ENCODE data around the gene RBM47. TPM values are rescaled to one million over a fixed set of nuclear protein-coding genes. Genes with fewer than 3 reads are reported as not detected.
A peak's percentile ranks its signal among the peaks of the same experiment; 100 is the strongest.

Gene RBM47
- total and polyA plus RNA-seq, 7 experiments from 2014 or later = 0.17 to 47.2 (median 1.9) TPM

GRCh38 chr4:40607221-40607620 is 22.4 kb downstream of the RBM47 start:
- Histone ChIP-seq H3K4me3 (ENCODE audit: low read length) (no peak overlapping the region), H3K9me3 (ENCODE audit: control insufficient read depth in 2 of 3, low read length in 3 of 3) (no peaks in the 10 kb centered on the region), H3K27ac (ENCODE audit: low read depth, low read length) (no peak overlapping the region), H3K36me3 (ENCODE audit: control insufficient read depth in 2 of 3, insufficient read depth in 3 of 3, low read length in 3 of 3) (no peaks in the 10 kb centered on the region), H3K4me1 (ENCODE audit: control insufficient read depth in 2 of 2, insufficient read depth in 2 of 2, low read length in 2 of 2) (no peaks in the 10 kb centered on the region), H3K27me3 (ENCODE audit: control insufficient read depth in 2 of 2, insufficient read depth in 2 of 2, low read length in 2 of 2) (no peaks in the 10 kb centered on the region)
- ChIA-PET CTCF (no interaction called here), POLR2A (no interaction called here)
- Mint-ChIP-seq H3K4me1 (peaks cover 0 to 2% (median 0%) of the 10 kb centered on the region in 7 donors), H3K27ac (no peak overlapping the region), H3K36me3 (peaks cover 0 to 5% (median 0%) of the 10 kb centered on the region in 5 donors), H3K27me3 (no peaks in the 10 kb centered on the region), H3K4me3 (no peak overlapping the region), H3K9me3 (peaks cover 0 to 4% (median 0%) of the 10 kb centered on the region in 11 donors)
- DNase-seq (no peak), ATAC-seq (no peak)
- intact Hi-C loops (cut with micrococcal nuclease) = no loop called here

GRCh38 chr4:40606239-40606767 is 23.4 kb downstream of the RBM47 start:
- no peak overlapping the region for H3K4me3 Mint-ChIP-seq
- DNase-seq = no peak
- Histone ChIP-seq H3K4me1 (ENCODE audit: control insufficient read depth in 2 of 2, insufficient read depth in 2 of 2, low read length in 2 of 2) (no peaks in the 10 kb centered on the region), H3K36me3 (ENCODE audit: control insufficient read depth in 2 of 3, insufficient read depth in 3 of 3, low read length in 3 of 3) (no peaks in the 10 kb centered on the region), H3K4me3 (ENCODE audit: low read length) (no peak overlapping the region), H3K27ac (ENCODE audit: low read depth, low read length) (no peak overlapping the region), H3K9me3 (ENCODE audit: control insufficient read depth in 2 of 3, low read length in 3 of 3) (no peaks in the 10 kb centered on the region), H3K27me3 (ENCODE audit: control insufficient read depth in 2 of 2, insufficient read depth in 2 of 2, low read length in 2 of 2) (no peaks in the 10 kb centered on the region)
- H3K27ac Mint-ChIP-seq = no peak overlapping the region
- H3K36me3 Mint-ChIP-seq = peaks cover 0 to 5% (median 0%) of the 10 kb centered on the region in 5 donors
- peaks cover 0 to 3% (median 0%) of the 10 kb centered on the region in 7 donors for H3K4me1 Mint-ChIP-seq
- intact Hi-C loops (cut with micrococcal nuclease) = no loop called here
- ChIA-PET CTCF (no interaction called here), POLR2A (no interaction called here)
- H3K9me3 Mint-ChIP-seq = peaks cover 0 to 3% (median 0%) of the 10 kb centered on the region in 11 donors
- no peak for ATAC-seq
- H3K27me3 Mint-ChIP-seq = no peaks in the 10 kb centered on the region

DNA sequence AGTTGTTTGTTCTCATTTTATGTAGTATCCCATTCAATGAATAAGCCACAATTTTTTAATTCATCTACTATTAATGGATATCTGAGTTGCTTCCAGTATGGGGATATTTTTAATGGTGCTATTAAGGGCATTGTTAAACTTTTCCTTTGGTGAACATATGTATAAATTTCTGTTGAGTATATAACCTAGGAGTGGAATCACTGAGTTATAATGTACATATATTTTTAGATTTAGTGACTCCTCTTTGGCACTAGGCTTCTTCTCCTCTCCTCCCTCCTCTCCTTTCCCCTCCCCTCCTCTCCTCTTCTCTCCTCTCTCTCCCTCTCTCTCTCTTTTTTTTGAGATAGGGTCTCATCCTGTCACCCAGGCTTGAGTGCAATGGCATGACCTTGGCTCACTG is 26.4 kb downstream of the RBM47 start:
- Histone ChIP-seq H3K4me1 (ENCODE audit: control insufficient read depth in 2 of 2, insufficient read depth in 2 of 2, low read length in 2 of 2) (no peaks in the 10 kb centered on the region), H3K27me3 (ENCODE audit: control insufficient read depth in 2 of 2, insufficient read depth in 2 of 2, low read length in 2 of 2) (no peaks in the 10 kb centered on the region), H3K4me3 (ENCODE audit: low read length) (no peak overlapping the region), H3K27ac (ENCODE audit: low read depth, low read length) (no peak overlapping the region), H3K9me3 (ENCODE audit: control insufficient read depth in 2 of 3, low read length in 3 of 3) (no peaks in the 10 kb centered on the region), H3K36me3 (ENCODE audit: control insufficient read depth in 2 of 3, insufficient read depth in 3 of 3, low read length in 3 of 3) (no peaks in the 10 kb centered on the region)
- Mint-ChIP-seq H3K36me3 (peaks cover 0 to 5% (median 0%) of the 10 kb centered on the region in 5 donors), H3K4me1 (peaks cover 0 to 5% (median 0%) of the 10 kb centered on the region in 7 donors), H3K9me3 (peaks cover 0 to 3% (median 0%) of the 10 kb centered on the region in 11 donors), H3K27me3 (no peaks in the 10 kb centered on the region), H3K27ac (no peak overlapping the region), H3K4me3 (no peak overlapping the region)
- no peak for ATAC-seq
- intact Hi-C loops (cut with micrococcal nuclease) = loop anchor here in 1 of 2 donors (1.0 kb wide), 1 partner anchor 105 kb away; no protein-coding TSS in a partner anchor
- DNase-seq = no peak
- CTCF ChIA-PET = no interaction called here
- POLR2A ChIA-PET = no interaction called here

DNA sequence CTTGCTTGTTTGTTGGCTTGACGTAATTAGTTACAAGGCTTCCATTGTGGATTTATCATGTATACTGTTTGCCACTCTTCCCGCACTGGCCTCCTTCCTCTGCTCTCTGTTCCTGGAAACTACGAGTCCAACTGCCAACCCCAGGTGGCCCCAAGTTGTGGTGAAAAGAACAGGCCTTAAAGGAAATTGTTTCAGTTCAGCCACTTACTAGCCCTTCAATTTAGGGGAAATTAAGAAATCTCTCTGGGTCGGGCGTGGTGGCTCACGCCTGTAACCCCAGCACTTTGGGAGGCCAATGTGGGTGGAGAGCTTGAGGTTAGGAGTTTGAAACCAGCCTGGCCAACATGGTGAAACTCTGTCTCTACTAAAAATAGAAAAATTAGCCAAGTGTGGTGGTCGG is 28.0 kb downstream of the RBM47 start:
- CTCF ChIA-PET = no interaction called here
- Mint-ChIP-seq H3K36me3 (peaks cover 0 to 5% (median 0%) of the 10 kb centered on the region in 5 donors), H3K27me3 (no peaks in the 10 kb centered on the region)

DNA sequence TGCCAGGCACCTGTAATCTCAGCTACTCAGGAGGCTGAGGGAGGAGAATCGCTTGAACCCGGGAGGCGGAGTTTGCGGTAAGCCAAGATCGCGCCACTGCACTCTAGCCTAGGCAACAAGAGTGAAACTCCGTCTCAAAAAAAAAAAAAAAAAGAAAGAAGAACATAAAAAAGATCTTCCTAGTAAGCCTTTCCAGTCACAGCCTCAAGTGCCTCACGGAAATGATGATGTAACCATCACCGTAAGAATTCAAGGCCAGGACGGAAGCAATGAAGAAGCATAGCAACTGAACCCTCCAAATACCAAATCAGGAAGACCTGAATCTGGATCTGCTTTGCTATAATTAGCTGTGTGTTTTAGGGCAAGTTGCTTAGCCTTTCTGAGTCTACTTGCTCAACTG is 28.8 kb downstream of the RBM47 start:
- Mint-ChIP-seq H3K27me3 (peaks cover 0 to 3% (median 0%) of the 10 kb centered on the region in 5 donors), H3K4me1 (peaks cover 0 to 5% (median 0%) of the 10 kb centered on the region in 7 donors), H3K4me3 (no peak overlapping the region), H3K27ac (no peak overlapping the region), H3K36me3 (peaks cover 0 to 5% (median 0%) of the 10 kb centered on the region in 5 donors), H3K9me3 (peaks cover 0 to 3% (median 0%) of the 10 kb centered on the region in 11 donors)
- no peak overlapping the region for H3K27ac ChIP-seq (ENCODE audit: low read depth, low read length)
- POLR2A ChIA-PET = no interaction called here
- H3K36me3 ChIP-seq (ENCODE audit: control insufficient read depth in 2 of 3, insufficient read depth in 3 of 3, low read length in 3 of 3) = no peaks in the 10 kb centered on the region
- H3K27me3 ChIP-seq (ENCODE audit: control insufficient read depth in 2 of 2, insufficient read depth in 2 of 2, low read length in 2 of 2) = no peaks in the 10 kb centered on the region
- DNase-seq = no peak
- H3K9me3 ChIP-seq (ENCODE audit: control insufficient read depth in 2 of 3, low read length in 3 of 3) = no peaks in the 10 kb centered on the region
- no peaks in the 10 kb centered on the region for H3K4me1 ChIP-seq (ENCODE audit: control insufficient read depth in 2 of 2, insufficient read depth in 2 of 2, low read length in 2 of 2)
- CTCF ChIA-PET = no interaction called here
- H3K4me3 ChIP-seq (ENCODE audit: low read length) = no peak overlapping the region
- intact Hi-C loops (cut with micrococcal nuclease) = no loop called here
- peak; percentile 81 for ATAC-seq

More for the DNA sequence above, 28.0 kb downstream of the RBM47 start:
- Histone ChIP-seq H3K4me1 (ENCODE audit: control insufficient read depth in 2 of 2, insufficient read depth in 2 of 2, low read length in 2 of 2) (no peaks in the 10 kb centered on the region), H3K4me3 (ENCODE audit: low read length) (no peak overlapping the region), H3K36me3 (ENCODE audit: control insufficient read depth in 2 of 3, insufficient read depth in 3 of 3, low read length in 3 of 3) (no peaks in the 10 kb centered on the region), H3K27me3 (ENCODE audit: control insufficient read depth in 2 of 2, insufficient read depth in 2 of 2, low read length in 2 of 2) (no peaks in the 10 kb centered on the region), H3K9me3 (ENCODE audit: control insufficient read depth in 2 of 3, low read length in 3 of 3) (no peaks in the 10 kb centered on the region), H3K27ac (ENCODE audit: low read depth, low read length) (no peak overlapping the region)
- POLR2A ChIA-PET = no interaction called here
- no peak overlapping the region for H3K27ac Mint-ChIP-seq
- DNase-seq = no peak
- intact Hi-C loops (cut with micrococcal nuclease) = no loop called here
- peaks cover 0 to 5% (median 0%) of the 10 kb centered on the region in 7 donors for H3K4me1 Mint-ChIP-seq
- H3K9me3 Mint-ChIP-seq = peaks cover 0 to 3% (median 0%) of the 10 kb centered on the region in 11 donors
- peak; percentile 39 for ATAC-seq
- H3K4me3 Mint-ChIP-seq = no peak overlapping the region

DNA sequence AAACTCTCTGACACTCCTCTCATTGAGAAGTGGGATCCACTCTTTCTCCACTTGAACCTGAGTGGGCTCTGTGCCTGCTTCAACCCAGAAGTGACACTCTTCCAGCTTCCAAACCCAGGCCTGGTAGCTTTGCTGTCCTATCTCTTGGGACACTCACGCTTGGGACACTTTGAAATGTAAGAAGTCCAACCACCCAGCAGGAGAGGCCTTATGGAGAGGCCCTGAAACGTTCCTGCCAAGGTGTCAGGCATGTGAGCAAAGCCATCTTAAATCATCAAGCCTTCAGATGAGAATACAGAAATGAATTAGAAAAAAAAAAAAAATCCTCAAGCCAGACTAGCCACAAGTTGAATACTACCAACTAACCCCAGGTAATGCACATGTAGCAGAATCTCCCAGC is 30.2 kb downstream of the RBM47 start:
- CTCF ChIA-PET = no interaction called here
- H3K36me3 ChIP-seq (ENCODE audit: control insufficient read depth in 2 of 3, insufficient read depth in 3 of 3, low read length in 3 of 3) = no peaks in the 10 kb centered on the region
- H3K9me3 ChIP-seq (ENCODE audit: control insufficient read depth in 2 of 3, low read length in 3 of 3) = no peaks in the 10 kb centered on the region
- intact Hi-C loops (cut with micrococcal nuclease) = no loop called here
- H3K27ac ChIP-seq (ENCODE audit: low read depth, low read length) = no peak overlapping the region
- H3K27ac Mint-ChIP-seq = no peak overlapping the region
- H3K9me3 Mint-ChIP-seq = peaks cover 0 to 3% (median 0%) of the 10 kb centered on the region in 11 donors
- no peak overlapping the region for H3K4me3 ChIP-seq (ENCODE audit: low read length)
- no peak overlapping the region for H3K4me3 Mint-ChIP-seq
- ATAC-seq = no peak
- H3K27me3 ChIP-seq (ENCODE audit: control insufficient read depth in 2 of 2, insufficient read depth in 2 of 2, low read length in 2 of 2) = no peaks in the 10 kb centered on the region
- DNase-seq = no peak
- H3K36me3 Mint-ChIP-seq = peaks cover 0 to 5% (median 0%) of the 10 kb centered on the region in 5 donors
- H3K4me1 Mint-ChIP-seq = peaks cover 0 to 5% (median 0%) of the 10 kb centered on the region in 7 donors
- no peaks in the 10 kb centered on the region for H3K4me1 ChIP-seq (ENCODE audit: control insufficient read depth in 2 of 2, insufficient read depth in 2 of 2, low read length in 2 of 2)
- POLR2A ChIA-PET = no interaction called here
- peaks cover 0 to 4% (median 0%) of the 10 kb centered on the region in 5 donors for H3K27me3 Mint-ChIP-seq

- DNase-seq = no peak
- H3K4me1 ChIP-seq (ENCODE audit: control insufficient read depth in 2 of 2, insufficient read depth in 2 of 2, low read length in 2 of 2) = no peaks in the 10 kb centered on the region
- intact Hi-C loops (cut with micrococcal nuclease) = no loop called here
- no peak overlapping the region for H3K27ac ChIP-seq (ENCODE audit: low read depth, low read length)
- no peak overlapping the region for H3K4me3 ChIP-seq (ENCODE audit: low read length)
- no peak overlapping the region for H3K4me3 Mint-ChIP-seq
- no peaks in the 10 kb centered on the region for H3K9me3 ChIP-seq (ENCODE audit: control insufficient read depth in 2 of 3, low read length in 3 of 3)
- H3K4me1 Mint-ChIP-seq = peaks cover 0 to 5% (median 0%) of the 10 kb centered on the region in 7 donors
- ChIA-PET POLR2A (no interaction called here), CTCF (no interaction called here)
- no peak overlapping the region for H3K27ac Mint-ChIP-seq
- no peak for ATAC-seq
- H3K27me3 ChIP-seq (ENCODE audit: control insufficient read depth in 2 of 2, insufficient read depth in 2 of 2, low read length in 2 of 2) = no peaks in the 10 kb centered on the region
- peaks cover 0 to 4% (median 0%) of the 10 kb centered on the region in 5 donors for H3K27me3 Mint-ChIP-seq
- H3K36me3 ChIP-seq (ENCODE audit: control insufficient read depth in 2 of 3, insufficient read depth in 3 of 3, low read length in 3 of 3) = no peaks in the 10 kb centered on the region
- H3K36me3 Mint-ChIP-seq = peaks cover 0 to 1% (median 0%) of the 10 kb centered on the region in 5 donors
- H3K9me3 Mint-ChIP-seq = peaks cover 0 to 2% (median 0%) of the 10 kb centered on the region in 11 donors
Measured at GRCh38 chr4:40596522-40596921, 33.1 kb downstream of the RBM47 start.

Data from naive thymus-derived CD4-positive, alpha-beta T cell (primary cell).